GM12891 (cell line): ENCODE results near the gene STK16.

Experiments
- PAX5 ChIP-seq: IDR thresholded peaks from 2 replicates; pipeline ENCODE4 v1.6.1; 2011; ENCODE audit warnings: low read length, moderate library complexity, mild to moderate bottlenecking; ENCODE audit not compliant: insufficient read depth, severe bottlenecking
- POLR2A ChIP-seq: IDR thresholded peaks from 2 replicates; pipeline ENCODE4 v1.6.1; 2011; ENCODE audit warnings: low read depth, low read length, control low read depth
- POLR2AphosphoS5 ChIP-seq: IDR thresholded peaks from 2 replicates; pipeline ENCODE4 v1.6.1; 2011; ENCODE audit warnings: low read depth, low read length, control low read depth
- SPI1 ChIP-seq: IDR thresholded peaks from 2 replicates; pipeline ENCODE4 v1.6.1; 2011; ENCODE audit warnings: low read depth, low read length, control low read depth
- TAF1 ChIP-seq: IDR thresholded peaks from 2 replicates; pipeline ENCODE4 v1.6.1; 2011; ENCODE audit warnings: low read depth, low read length, control low read depth

GRCh38 chr2:219205165-219205538 is 40.1 kb upstream of the STK16 start:
- no peak for TF ChIP-seq POLR2A
- TF ChIP-seq POLR2AphosphoS5, result no peak
- TF ChIP-seq TAF1, result no peak
- no peak for TF ChIP-seq PAX5
- no peak for TF ChIP-seq SPI1
